Aorta (tissue), 5 donors: ENCODE data around the gene SOX15. TPM values are rescaled to one million over a fixed set of nuclear protein-coding genes. Genes with fewer than 3 reads are reported as not detected.

Source experiments
- ATAC-seq: fragments of 200-7000 bp; cut with Tn5 transposase; one replicate; pipeline ENCODE4 v1.9.1; 2022; ENCODE audit warnings: moderate library complexity; ENCODE audit not compliant: low FRiP score
- DNase-seq, 2 donors: peaks; one replicate each; pipeline ENCODE4 v3.0.0-alpha.2; 2020
- H3K27ac ChIP-seq, 2 donors: one replicate each; pipeline ENCODE4 v1.5.1; 2013; ENCODE audit warnings: low read length in 2 of 2, mild to moderate bottlenecking in 2 of 2, moderate library complexity in 2 of 2, control low read depth in 1 of 2, inconsistent platforms in 1 of 2, low read depth in 1 of 2
- H3K27me3 ChIP-seq, 2 donors: one replicate each; pipeline ENCODE4 v1.6.1; 2013; ENCODE audit warnings: control low read depth in 1 of 2, low read length in 1 of 2, mild to moderate bottlenecking in 1 of 2, moderate library complexity in 1 of 2; ENCODE audit not compliant: insufficient read depth in 2 of 2, control insufficient read depth in 1 of 2
- H3K36me3 ChIP-seq, 2 donors: one replicate each; pipeline ENCODE4 v1.6.1; 2013; ENCODE audit warnings: control low read depth in 1 of 2, low read length in 1 of 2, mild to moderate bottlenecking in 1 of 2; ENCODE audit not compliant: insufficient read depth in 2 of 2, control insufficient read depth in 1 of 2
- H3K4me1 ChIP-seq, 2 donors: one replicate each; pipeline ENCODE4 v1.6.1; 2013; ENCODE audit warnings: low read length in 2 of 2, control low read depth in 1 of 2, mild to moderate bottlenecking in 1 of 2, moderate library complexity in 1 of 2; ENCODE audit not compliant: insufficient read depth in 2 of 2, control insufficient read depth in 1 of 2
- H3K4me3 ChIP-seq, 2 donors: one replicate each; pipeline ENCODE4 v1.5.1; 2013; ENCODE audit warnings: low read length in 2 of 2, control low read depth in 1 of 2, mild to moderate bottlenecking in 1 of 2
- H3K9me3 ChIP-seq: one replicate; pipeline ENCODE4 v1.6.1; 2013; ENCODE audit warnings: mild to moderate bottlenecking, low read length; ENCODE audit not compliant: control insufficient read depth
- WGBS, 2 donors: extraction: QIAGEN DNeasy Blood & Tissue Kit; methylation state at CpG; one replicate each; pipeline ENCODE4 v1.1.7; 2013; 5-methylcytosine and 5-hydroxymethylcytosine counted together
- intact Hi-C, 2 donors: fragments of 100-400 bp; cut with DNase I; formaldehyde crosslinking; loops; one replicate each; pipeline versions ENCODE4 v1.14.2 to v1.15.0; 2022
- polyA plus RNA-seq, 2 donors: library from polyadenylated mRNA; stranded (reverse); fragments of 200-250 nt; gene quantifications; one replicate each; pipeline ENCODE4 v1.2.3, GENCODE V29; 2013
- total RNA-seq, 2 donors: library from RNA; stranded (reverse); fragmentation: NEBNext Ultra II Directional; extraction: Animal tissue kit (Norgen Biotek cat#: 25700); gene quantifications; one replicate each; pipeline ENCODE4 v1.2.1, GENCODE V29; 2021
- donor health status: healthy with polysubstance abuse.
- donor health status: Bipolar disorder and iron deficiency.
- donor health status: DM: no; HTN: no; CAD: no.
- donor health status: DM: no; HTN: no; CAD: no.
- donor health status: DM: yes; HTN: yes; CAD: no.

Gene SOX15
- total and polyA plus RNA-seq, 4 donors, result 0.50 to 2.8 (median 1.7) TPM

DNA sequence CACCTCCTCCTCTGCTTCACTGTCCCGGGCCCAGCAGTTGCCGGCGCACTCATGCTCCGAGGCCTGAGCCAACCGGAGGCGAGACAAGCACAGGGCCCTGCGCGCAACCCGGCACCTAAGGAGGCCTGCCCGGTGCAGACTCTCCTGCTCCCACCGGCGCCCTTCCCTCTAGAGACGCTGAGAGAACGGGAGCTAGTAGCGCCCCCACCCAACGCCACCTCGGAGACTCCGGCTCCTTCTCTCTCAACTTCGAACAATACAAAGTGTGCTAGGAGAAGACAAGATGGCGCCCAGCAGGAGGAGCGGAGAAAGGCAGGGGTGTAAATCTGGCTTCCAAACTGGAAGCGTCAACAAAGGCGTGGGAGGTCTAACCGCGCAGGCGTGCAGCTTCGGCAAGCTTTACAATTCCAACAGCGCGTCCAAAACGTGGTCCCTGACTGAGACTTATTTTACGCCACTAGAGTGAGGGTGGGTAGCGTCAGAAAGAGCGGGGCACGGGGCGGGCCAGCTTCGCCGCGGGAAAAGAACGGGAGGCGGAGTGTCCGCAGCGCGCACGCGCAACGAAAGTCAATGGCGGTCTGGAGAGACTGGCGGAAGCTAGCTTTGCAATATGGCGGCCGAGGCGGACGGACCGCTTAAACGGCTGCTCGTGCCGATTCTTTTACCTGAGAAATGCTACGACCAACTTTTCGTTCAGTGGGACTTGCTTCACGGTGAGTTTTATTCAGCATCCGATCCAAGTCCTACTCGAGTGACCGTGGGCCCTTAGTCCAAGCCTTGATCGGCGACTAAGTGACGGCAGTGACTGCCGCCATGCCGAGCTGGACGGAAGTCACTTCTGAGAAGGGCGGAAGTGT lies 6.4 kb downstream of the SOX15 start, which contains the start of gene MPDU1:
Gene MPDU1 (plus strand): TSS at position 600 of the 857 bp plus-strand sequence. CDS start 11 bp downstream, at position 611.
- Histone ChIP-seq H3K27ac (peak within 1 kb of the TSS; percentile 47 to 81), H3K36me3 (no peaks in the 10 kb centered on the region), H3K27me3 (no peaks in the 10 kb centered on the region), H3K4me3 (peak within 1 kb of the TSS in 1 of 2 donors; percentile 1), H3K9me3 (no peaks in the 10 kb centered on the region), H3K4me1 (peaks cover 0 to 4% of the 10 kb centered on the region in 2 donors)
- intact Hi-C loops, result no loop called here
- ATAC-seq (peak; percentile 94), DNase-seq (peak; percentile 98 to 99)
- 14% methylated on average over 69 of the region's 69 CpGs for WGBS, 2 donors

- ATAC-seq (no peak), DNase-seq (peak; percentile 70 to 80)
- Histone ChIP-seq H3K4me3 (no peak overlapping the region), H3K9me3 (no peaks in the 10 kb centered on the region), H3K36me3 (peaks cover 0 to 5% of the 10 kb centered on the region in 2 donors), H3K27me3 (no peaks in the 10 kb centered on the region), H3K27ac (peak overlapping the region; percentile 47 to 73), H3K4me1 (peaks cover 0 to 4% of the 10 kb centered on the region in 2 donors)
- intact Hi-C loops, result no loop called here
- WGBS, 2 donors, result 83 to 87% methylated on average over 33 to 36 of the region's 36 CpGs
These were observed 7.3 kb downstream of the SOX15 start for GRCh38 chr17:7582396-7583252.

DNA sequence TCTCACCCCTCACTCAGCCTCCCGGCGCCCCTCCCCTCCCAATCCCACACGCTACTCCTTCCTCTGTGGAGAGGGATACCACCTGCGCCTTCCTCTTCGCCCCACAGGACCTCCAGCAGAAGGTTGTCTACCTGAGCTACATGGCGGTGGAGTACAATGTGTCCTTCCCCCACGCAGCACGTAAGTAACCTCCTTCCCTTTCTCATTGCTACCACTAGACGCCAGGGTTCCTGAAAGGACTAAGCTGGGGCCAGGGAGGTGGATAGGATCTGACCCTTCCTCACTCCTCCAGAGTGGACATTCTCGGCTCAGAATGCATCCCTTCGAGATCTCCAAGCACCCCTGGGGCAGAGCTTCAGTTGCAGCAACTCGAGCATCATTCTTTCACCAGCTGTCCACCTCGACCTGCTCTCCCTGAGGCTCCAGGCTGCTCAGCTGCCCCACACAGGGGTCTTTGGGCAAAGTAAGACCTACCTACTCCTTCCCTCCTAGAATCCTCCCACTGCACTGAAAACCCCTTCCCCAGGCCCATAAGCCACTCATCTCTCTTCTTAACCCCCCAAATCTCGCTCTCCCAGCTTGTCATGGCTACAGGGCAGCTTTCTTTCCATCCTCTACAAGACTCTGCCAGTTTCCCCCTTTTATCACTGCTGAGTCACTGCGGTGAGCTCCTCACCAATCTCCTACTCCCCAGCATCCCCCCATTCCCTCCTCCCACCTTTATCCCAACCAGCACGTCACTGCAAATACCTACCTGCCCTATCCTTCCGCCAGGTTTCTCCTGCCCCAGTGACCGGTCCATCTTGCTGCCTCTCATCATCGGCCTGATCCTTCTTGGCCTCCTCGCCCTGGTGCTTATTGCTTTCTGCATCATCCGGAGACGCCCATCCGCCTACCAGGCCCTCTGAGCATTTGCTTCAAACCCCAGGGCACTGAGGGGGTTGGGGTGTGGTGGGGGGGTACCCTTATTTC lies 9.0 kb downstream of the SOX15 start:
- DNase-seq (no peak), ATAC-seq (no peak)
- Histone ChIP-seq H3K27me3 (no peaks in the 10 kb centered on the region), H3K4me1 (peaks cover 0 to 4% of the 10 kb centered on the region in 2 donors), H3K36me3 (peaks cover 0 to 8% of the 10 kb centered on the region in 2 donors), H3K9me3 (no peaks in the 10 kb centered on the region), H3K4me3 (no peak overlapping the region), H3K27ac (no peak overlapping the region)
- 81 to 82% methylated on average over 23 of the region's 23 CpGs for WGBS, 2 donors
- intact Hi-C loops, result no loop called here

- no peaks in the 10 kb centered on the region for H3K27me3 ChIP-seq
- peaks cover 0 to 4% of the 10 kb centered on the region in 2 donors for H3K4me1 ChIP-seq
- peaks cover 0 to 12% of the 10 kb centered on the region in 2 donors for H3K36me3 ChIP-seq
- H3K4me3 ChIP-seq, result no peak overlapping the region
- DNase-seq (peak in 1 of 2 donors; percentile 61), ATAC-seq (no peak)
- peak overlapping the region in 1 of 2 donors; percentile 30 for H3K27ac ChIP-seq
- H3K9me3 ChIP-seq, result no peaks in the 10 kb centered on the region
- intact Hi-C loops, result no loop called here
- 61% methylated on average over 11 to 12 of the region's 12 CpGs for WGBS, 2 donors
These were observed 9.9 kb downstream of the SOX15 start for GRCh38 chr17:7579834-7580603.

DNA sequence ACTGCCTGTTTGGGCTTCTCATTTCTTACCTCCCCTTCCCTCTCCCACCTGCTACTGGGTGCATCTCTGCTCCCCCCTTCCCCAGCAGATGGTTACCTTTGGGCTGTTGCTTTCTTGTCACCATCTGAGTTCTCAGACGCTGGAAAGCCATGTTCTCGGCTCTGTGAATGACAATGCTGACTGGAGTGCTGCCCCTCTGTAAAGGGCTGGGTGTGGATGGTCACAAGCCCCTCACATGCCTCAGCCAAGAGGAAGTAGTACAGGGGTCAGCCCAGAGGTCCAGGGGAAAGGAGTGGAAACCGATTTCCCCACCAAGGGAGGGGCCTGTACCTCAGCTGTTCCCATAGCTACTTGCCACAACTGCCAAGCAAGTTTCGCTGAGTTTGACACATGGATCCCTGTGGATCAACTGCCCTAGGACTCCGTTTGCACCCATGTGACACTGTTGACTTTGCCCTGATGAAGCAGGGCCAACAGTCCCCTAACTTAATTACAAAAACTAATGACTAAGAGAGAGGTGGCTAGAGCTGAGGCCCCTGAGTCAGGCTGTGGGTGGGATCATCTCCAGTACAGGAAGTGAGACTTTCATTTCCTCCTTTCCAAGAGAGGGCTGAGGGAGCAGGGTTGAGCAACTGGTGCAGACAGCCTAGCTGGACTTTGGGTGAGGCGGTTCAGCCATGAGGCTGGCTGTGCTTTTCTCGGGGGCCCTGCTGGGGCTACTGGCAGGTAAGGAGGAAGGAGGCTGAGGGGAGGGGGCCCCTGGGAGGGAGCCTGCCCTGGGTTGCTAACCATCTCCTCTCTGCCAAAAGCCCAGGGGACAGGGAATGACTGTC lies 10.7 kb downstream of the SOX15 start, which contains the start of gene CD68:
Gene CD68 (plus strand): TSS at position 638 of the 833 bp plus-strand sequence. CDS start 40 bp downstream, at position 678.
- 18 to 21% methylated on average over 7 of the region's 7 CpGs for WGBS, 2 donors
- Histone ChIP-seq H3K9me3 (no peaks in the 10 kb centered on the region), H3K27me3 (no peaks in the 10 kb centered on the region), H3K27ac (peak within 1 kb of the TSS in 1 of 2 donors; percentile 30), H3K4me3 (no peak within 1 kb of the TSS), H3K4me1 (peaks cover 0 to 4% of the 10 kb centered on the region in 2 donors), H3K36me3 (peaks cover 0 to 18% of the 10 kb centered on the region in 2 donors)
- ATAC-seq, result peak; percentile 65
- peak; percentile 87 to 91 for DNase-seq
- intact Hi-C loops, result no loop called here

DNA sequence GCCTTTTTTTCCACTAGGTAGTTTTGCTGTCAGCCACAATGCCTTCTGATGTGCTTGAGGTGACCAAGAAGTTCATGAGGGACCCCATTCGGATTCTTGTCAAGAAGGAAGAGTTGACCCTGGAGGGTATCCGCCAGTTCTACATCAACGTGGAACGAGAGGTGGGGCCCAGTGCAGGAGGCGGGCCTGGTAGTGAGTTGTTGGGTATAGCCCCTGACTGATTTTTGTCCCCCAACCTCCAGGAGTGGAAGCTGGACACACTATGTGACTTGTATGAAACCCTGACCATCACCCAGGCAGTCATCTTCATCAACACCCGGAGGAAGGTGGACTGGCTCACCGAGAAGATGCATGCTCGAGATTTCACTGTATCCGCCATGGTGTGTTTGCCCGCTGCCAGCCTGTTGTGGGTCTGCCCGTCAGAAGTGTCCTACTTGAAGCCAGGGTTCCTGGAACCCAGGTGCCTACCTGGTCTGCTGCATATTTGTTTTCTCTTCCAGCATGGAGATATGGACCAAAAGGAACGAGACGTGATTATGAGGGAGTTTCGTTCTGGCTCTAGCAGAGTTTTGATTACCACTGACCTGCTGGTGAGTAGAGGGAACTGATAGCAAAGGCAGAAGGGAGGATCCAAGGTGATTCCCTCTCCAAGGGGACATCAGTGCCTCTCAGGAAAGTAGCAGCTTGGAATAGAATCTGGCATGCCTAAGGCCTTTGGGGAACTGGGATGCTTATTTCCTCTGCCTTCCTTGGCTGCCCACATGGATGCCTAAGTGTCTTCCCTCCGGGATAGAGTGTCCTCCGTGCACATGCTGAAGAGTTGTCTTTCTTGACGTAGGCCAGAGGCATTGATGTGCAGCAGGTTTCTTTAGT lies 12.3 kb downstream of the SOX15 start:
- Histone ChIP-seq H3K27ac (no peak overlapping the region), H3K4me3 (no peak overlapping the region), H3K9me3 (no peaks in the 10 kb centered on the region), H3K27me3 (no peaks in the 10 kb centered on the region), H3K4me1 (peaks cover 0 to 4% of the 10 kb centered on the region in 2 donors), H3K36me3 (peaks cover 0 to 18% of the 10 kb centered on the region in 2 donors)
- DNase-seq (no peak), ATAC-seq (no peak)
- 74 to 76% methylated on average over 17 of the region's 17 CpGs for WGBS, 2 donors
- intact Hi-C loops, result no loop called here
